ENCODE results near the gene KRTAP4-6.
"Not testable (repeated sequence)": the region's sequence is repeated elsewhere in the genome, so short reads cannot be mapped to it uniquely, and the experiment has no call there.

The KRTAP4-6 gene

DNA sequence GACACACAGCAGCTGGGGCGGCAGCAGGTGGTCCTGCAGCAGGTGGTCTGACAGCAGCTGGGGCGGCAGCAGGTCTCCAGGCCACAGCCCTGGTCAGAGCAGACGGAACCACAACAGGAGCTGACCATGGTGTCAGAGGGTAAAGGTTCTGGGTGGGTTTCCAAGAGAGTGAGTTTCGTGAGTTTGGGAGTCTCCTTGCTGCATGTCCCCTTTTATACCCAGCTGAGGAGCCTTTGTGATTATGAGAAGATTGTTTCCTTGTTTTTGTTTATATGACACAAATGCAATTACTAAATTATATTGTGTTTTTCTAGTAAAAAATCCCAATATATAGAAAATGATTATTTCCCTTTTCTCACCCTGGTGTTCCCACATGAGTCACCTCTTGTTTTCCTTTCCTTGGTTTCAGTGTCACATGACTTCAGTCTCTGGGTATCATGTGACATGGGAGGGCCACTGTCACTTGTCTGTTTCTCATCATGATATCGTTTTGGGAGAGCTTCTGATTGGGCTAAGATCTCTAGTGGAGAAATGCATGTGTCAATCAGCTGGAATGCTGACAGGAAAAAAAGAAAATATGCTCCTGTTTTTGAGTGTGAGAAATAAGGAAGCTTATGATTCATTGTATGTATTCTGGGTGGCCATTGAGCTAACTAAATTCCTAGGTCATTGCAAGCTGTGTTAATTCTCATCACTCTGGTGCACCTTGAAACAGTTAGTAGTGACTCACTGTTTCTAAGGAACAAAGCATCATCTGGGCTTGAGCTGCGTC is at the start of gene KRTAP4-6:
Gene KRTAP4-6, minus strand, starts transcription at position 185 of the 772 bp plus-strand sequence. Its CDS starts 57 bp downstream, at position 128.
- DNase-seq (ENCODE audit: low read depth in 2 of 2), result peak; percentile 89 to 93

DNA sequence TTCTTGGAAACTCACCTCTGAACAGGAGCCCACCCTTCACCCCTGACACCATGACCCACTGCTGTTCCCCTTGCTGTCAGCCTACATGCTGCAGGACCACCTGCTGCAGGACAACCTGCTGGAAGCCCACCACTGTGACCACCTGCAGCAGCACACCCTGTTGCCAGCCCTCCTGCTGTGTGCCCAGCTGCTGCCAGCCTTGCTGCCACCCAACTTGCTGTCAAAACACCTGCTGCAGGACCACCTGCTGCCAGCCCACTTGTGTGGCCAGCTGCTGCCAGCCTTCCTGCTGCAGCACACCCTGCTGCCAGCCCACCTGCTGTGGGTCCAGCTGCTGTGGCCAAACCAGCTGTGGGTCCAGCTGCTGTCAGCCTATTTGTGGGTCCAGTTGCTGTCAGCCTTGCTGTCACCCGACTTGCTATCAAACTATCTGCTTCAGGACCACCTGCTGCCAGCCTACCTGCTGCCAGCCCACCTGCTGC is 49.5 kb upstream of the KRTAP4-6 start, which contains the start of gene KRTAP9-1:
Gene KRTAP9-1, plus strand, starts transcription at position 51 of the 482 bp plus-strand sequence. Its CDS starts 0 bp downstream, at position 51.
- DNase-seq (ENCODE audit: low read depth in 2 of 2), result not testable (repeated sequence)

DNA sequence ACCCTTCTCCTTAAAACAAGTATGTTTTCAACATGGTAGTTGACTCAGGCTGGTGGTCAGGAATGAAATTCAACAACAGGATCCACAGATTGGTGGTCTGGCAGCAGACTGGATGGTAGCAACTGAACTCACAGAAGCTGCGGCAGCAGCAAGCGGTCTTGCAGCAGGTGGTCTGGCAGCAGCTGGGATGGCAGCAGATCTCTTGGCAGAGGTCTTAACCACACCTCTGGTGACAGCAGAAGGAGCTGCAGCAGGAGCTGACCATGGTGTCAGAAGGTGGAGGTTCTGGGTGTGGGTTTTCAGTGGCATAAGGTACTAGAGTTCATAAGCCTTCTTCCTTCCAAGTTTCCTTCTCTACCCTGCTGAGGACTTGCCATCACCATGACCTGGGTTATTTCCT is 46.5 kb upstream of the KRTAP4-6 start:
- no peak for DNase-seq (ENCODE audit: low read depth in 2 of 2)

DNA sequence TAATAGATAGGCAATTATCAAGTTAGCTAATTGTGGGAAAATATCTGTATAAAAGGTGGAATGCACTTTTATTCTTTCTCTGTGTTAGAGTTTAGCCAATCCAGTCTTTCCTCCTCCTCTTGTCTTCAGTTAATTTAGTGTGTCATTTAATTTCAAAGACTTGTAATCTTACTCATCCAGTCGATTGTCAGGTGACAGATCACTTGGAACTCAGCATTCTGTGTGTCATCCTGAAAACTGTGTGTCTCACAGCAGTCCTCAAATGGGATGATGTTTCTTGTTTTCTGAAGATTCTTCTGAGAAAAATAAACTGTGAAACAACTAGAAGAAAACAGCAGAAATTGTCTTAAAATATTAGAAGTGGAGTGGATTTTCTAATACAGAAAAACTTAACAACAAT is 44.7 kb upstream of the KRTAP4-6 start:
- DNase-seq (ENCODE audit: low read depth in 2 of 2), result no peak

DNA sequence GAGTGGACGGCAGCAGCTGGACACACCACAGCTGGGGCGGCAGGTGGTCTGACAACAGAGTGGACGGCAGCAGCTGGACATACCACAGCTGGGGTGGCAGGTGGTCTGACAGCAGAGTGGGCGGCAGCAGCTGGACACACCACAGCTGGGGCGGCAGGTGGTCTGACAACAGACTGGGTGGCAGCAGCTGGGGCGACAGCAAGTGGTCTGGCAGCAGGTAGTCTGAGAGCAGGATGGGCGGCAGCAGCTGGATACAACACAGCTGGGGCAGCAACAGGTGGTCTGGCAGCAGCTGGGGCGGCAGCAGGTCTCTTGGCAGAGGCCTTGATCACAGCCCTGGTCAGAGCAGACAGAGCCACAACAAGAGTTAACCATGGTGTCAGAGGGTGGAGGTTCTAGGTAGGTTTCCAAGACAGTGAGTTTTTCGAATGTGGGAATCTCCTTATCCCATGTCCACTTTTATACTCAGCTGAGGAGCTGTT is 44.2 kb upstream of the KRTAP4-6 start, which contains the start of gene KRTAP4-1:
Gene KRTAP4-1, minus strand, starts transcription at position 432 of the 482 bp plus-strand sequence. Its CDS starts 57 bp downstream, at position 375.
- no peak for DNase-seq (ENCODE audit: low read depth in 2 of 2)

DNA sequence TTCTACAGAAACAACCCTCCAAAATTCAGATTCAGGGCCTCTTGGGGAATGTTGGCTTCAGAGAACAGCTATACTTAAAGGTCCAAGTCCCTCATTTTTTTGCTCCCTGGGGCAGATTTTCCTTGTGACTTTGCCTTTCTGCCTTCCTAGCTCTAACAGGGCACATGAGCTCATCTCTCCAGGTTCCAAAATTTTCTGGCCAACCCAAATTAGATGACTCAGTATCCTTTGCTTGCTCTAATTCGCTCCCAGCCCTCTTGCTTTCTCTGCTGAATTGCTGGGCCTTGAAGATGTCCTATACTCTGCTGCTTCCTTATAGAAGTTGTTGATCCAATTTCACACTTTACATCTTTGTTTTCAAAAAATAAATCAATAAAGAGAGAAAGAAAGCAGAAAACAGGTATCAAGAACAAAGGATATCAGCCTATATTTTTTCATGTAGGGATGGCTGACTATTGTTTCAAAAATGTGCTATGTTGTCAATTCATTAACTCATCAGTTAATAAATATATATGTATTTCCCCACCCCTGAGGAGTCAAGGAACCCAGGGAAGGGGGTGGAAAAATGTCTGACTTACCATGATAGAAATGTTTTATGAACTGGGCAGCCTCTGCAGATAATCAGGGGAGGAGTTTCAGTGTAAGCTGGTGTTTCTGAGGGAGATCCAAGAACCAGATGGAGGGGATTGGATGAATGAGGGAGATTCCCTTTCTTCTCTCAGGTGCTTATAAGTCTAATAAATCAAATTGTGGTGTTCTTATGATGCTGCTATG is 38.7 kb upstream of the KRTAP4-6 start:
- DNase-seq (ENCODE audit: low read depth in 2 of 2), result peak in 1 of 2 experiments; percentile 6

DNA sequence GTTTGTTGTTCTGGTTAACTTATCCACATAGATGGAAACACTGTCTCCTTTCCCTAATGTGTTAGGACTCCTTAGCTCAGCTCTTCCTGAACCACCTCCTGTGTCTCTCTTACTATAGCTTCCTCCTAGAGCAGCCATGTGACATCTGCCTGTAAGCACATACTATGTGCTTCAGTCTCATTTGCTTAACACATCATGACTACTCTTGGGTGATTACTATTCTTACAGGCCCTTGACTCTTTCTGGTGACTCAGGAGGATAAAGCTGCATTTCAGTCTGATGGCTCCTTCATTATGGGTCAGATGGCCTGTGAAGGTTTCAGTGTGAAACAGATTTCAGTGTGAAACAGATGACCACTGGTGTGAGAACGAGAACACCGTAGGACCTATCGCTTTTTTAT is 38.0 kb upstream of the KRTAP4-6 start:
- DNase-seq (ENCODE audit: low read depth in 2 of 2), result no peak

DNA sequence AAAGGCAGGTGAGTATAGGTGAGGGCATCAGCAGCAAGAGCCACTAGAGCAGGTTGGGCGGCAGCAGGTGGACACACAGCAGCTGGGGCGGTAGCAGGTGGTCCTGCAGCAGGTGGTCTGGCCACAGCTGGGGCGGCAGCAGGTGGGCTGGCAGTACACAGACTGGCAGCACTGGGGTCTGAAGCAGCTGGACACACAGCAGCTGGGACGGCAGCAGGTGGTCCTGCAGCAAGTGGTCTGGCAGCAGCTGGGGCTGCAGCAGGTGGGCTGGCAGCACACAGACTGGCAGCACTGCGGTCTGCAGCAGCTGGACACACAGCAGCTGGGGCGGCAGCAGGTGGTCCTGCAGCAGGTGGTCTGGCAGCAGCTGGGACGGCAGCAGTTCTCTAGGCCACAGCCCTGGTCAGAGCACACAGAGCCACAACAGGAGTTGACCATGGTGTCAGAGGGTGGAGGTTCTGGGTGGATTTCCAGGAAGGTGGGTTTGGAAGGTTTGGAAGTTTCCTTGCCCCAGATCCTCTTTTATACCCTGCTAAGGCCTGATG is 37.5 kb upstream of the KRTAP4-6 start, which contains the start of gene KRTAP4-2:
Gene KRTAP4-2, minus strand, starts transcription at position 495 of the 545 bp plus-strand sequence. Its CDS starts 57 bp downstream, at position 438.
- no peak for DNase-seq (ENCODE audit: low read depth in 2 of 2)

DNA sequence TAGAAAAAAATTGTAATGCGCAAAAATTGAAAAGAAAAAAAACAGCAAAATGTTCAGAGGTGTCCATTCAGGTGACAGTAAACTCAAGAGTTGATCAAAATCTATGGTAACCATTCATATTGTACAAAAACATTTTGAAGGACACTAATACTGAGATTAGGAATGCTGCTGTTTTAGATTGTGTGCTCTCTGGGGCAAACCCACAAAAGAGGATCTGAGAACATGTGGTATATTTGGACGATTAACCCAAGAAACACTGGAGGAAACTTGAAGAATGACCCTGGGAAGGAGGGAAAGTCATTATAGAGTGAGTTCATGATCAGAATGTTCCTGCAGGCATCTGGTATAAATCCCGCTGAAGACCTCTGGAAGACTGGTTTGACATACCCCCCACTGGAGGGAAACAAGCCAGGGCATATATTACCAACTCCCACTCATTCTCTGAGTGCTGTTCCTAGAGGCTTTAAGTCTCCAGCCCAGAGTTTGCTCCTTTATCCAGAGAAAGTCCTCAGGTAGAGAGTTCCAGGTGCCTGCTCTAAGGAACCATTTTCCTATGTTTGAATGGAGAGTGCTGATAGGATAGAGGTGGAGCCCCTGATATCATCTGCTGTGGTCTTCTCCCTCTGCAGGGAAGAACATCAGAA is 36.5 kb upstream of the KRTAP4-6 start:
- DNase-seq (ENCODE audit: low read depth in 2 of 2), result no peak

DNA sequence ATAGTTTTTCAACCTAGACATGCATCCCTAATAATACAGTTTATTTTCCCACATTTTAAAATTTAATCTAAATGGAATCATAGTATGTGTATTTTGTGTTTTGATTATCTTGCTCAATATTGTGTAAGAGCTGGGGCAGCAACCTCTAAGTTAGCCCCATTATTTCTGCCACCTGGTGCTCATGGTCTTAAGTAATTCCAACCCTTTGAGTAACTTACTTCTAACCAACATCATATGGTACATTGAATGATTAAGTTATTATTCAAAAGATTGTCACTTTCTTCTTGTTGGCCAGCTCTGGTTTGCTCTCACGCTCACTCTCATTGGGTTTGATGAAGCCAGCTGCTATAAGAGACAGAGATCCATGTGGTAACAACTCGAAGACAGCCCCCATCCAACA is 31.5 kb upstream of the KRTAP4-6 start:
- DNase-seq (ENCODE audit: low read depth in 2 of 2), result peak; percentile 12 to 18

DNA sequence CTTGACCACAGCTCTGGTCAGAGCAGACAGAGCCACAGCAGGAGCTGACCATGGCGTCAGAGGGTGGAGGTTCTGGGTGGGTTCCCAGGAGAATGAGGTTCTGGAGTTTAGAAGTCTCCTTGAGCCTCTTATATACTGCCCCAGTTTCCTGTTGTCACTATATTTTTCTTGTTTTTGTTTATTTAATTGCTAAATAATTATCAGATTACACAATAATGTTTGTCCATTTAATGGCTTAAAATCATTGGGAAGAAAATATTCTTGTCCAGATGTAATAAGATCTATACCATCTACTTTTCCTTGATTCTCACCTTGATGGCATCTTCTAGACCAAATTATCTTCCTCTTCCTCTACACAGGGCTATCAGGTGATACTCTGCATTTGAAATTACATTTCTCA is 27.8 kb upstream of the KRTAP4-6 start, which contains the start of gene KRTAP4-3:
Gene KRTAP4-3, minus strand, starts transcription at position 101 of the 400 bp plus-strand sequence. Its CDS starts 49 bp downstream, at position 52.
- no peak for DNase-seq (ENCODE audit: low read depth in 2 of 2)

DNA sequence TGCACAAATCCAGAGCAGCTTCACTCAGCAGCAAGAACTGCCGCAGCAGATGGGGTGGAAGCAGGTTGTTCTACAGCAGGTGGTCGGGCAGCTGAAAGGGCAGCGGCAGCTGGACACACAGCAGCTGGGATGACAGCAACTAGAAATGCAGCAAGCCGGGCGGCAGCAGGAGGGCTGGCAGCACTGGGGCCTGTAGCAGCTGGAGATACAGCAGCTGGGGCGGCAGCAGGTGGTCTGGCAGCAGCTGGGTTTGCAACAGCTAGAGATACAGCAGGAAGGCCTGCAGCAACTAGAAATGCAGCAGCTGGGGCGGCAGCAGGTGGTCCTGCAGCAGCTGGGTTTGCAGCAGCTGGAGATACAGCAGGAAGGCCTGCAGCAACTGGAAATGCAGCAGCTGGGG is 27.2 kb upstream of the KRTAP4-6 start:
- DNase-seq (ENCODE audit: low read depth in 2 of 2), result no peak

DNA sequence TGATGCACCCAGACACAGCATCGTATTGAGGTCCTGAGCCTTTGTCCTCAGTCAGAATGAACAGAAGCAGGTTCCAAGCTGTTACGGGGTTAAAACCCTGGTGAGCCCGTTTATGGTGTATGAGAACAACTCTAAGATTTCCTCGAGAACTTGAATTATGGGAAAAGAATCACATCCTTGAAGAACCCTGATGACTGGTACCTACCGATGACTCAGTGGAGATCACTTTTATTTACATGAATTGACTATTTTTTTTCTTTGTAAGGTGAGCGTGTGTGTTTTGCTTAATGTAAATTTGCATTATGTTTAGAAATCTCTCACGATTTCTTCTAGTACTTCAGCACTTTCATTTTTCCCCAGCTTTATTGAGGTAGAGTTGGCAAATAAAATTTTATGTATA is 23.5 kb upstream of the KRTAP4-6 start:
- no peak for DNase-seq (ENCODE audit: low read depth in 2 of 2)

DNA sequence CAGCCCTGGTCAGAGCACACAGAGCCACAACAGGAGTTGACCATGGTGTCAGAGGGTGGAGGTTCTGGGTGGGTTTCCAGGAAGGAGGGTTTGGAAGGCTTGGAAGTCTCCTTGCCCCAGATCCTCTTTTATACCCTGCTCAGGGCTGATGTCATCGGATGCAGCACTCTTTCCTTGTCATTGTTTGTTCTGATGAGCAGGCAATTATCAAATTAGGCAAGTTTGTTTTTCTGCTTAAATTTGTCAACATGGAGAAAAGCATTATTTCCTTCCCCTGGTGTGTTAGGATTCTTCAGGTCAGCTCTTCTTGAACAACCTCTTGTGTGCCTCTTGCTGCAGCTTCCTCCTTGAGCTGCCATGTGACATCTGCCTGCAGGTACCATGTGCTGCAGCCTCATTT is 20.3 kb upstream of the KRTAP4-6 start, which contains the start of gene KRTAP4-4:
Gene KRTAP4-4, minus strand, starts transcription at position 101 of the 400 bp plus-strand sequence. Its CDS starts 57 bp downstream, at position 44.
- DNase-seq (ENCODE audit: low read depth in 2 of 2), result no peak

DNA sequence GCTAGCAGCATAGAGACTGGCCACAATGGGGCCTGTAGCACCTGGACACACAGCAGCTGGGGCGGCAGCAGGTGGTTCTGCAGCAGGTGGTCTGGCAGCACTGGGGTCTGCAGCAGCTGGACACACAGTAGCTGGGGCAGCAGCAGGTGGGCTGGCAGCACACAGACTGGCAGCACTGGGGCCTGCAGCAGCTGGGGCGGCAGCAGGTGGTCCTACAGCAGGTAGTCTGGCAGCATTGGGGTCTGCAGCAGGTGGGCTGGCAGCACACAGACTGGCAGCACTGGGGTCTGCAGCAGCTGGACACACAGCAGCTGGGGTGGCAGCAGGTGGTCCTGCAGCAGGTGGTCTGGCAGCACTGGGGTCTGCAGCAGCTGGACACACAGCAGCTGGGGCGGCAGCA is 19.8 kb upstream of the KRTAP4-6 start:
- not testable (repeated sequence) for DNase-seq (ENCODE audit: low read depth in 2 of 2)

DNA sequence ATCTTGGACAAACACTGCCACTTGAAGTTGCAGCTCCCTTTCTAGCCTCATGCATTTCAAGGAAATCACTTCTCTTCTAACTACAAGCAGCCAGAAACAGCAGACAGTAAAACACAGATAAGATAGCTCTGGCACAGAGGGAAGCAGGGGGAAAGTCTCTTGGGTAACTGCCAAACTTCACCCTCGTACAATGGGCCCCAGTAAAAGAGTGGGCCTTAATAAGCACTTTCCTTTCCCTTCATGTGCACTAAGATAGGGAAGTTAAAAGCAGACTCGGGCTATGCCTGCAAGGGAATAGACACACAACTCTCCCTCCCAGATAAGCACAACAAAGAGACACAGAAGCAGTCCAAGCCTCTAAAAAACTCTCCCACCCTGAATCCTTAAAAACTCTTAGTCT is 13.5 kb upstream of the KRTAP4-6 start:
- DNase-seq (ENCODE audit: low read depth in 2 of 2), result no peak

DNA sequence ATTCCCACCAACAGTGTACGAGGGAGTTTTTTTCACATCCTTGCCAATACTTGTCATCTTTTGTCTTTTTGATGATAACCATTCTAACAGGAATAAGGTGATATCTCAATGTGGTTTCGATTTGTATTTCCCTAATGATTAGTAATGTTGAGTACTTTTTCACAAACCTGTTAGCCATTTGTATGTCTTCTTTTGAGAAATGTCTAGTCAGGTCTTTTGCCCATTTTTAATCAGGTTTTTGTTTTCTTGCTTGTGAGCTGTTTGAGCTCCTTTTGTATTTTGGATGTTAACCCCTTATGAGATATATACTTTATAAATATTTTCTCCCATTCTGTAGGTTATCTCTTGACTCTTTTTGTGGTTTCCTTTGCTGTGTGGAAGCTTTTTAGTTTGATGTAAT is 11.2 kb upstream of the KRTAP4-6 start:
- DNase-seq (ENCODE audit: low read depth in 2 of 2), result no peak

DNA sequence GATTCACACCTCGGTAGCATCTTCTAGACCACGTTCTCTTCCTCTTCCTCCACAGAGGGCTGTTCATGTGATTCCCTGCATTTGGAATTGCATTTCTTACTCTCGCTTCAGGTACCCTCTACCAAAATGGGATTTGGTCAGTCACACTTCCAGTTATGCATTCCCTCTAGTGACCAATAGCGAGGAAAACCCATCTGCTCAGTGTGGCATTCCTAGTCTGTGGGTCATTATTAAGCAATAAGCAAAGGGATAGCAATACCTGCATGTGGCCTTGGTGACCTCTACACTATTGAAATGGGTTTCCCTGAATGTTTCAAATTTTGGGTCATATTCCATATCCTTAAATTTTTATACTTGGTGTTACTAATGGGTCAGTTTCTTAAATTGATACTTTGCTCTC is 9.7 kb upstream of the KRTAP4-6 start:
- DNase-seq (ENCODE audit: low read depth in 2 of 2), result no peak

DNA sequence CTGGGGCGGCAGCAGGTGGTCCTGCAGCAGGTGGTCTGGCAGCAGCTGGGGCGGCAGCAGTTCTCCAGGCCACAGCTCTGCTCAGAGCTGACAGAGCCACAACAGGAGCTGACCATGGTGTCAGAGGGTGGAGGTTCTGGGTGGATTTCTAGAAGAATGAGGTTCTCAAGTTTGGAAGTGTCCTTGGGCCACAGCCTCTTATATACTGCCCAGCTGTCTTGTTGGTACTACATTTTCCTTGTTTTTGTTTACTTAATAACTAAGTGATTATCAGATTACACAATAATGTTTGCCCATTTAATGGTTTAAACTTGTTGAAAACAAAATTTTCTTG is 9.3 kb upstream of the KRTAP4-6 start, which contains the start of gene KRTAP4-5:
Gene KRTAP4-5, minus strand, starts transcription at position 174 of the 334 bp plus-strand sequence. Its CDS starts 58 bp downstream, at position 116.
- DNase-seq (ENCODE audit: low read depth in 2 of 2), result no peak

DNA sequence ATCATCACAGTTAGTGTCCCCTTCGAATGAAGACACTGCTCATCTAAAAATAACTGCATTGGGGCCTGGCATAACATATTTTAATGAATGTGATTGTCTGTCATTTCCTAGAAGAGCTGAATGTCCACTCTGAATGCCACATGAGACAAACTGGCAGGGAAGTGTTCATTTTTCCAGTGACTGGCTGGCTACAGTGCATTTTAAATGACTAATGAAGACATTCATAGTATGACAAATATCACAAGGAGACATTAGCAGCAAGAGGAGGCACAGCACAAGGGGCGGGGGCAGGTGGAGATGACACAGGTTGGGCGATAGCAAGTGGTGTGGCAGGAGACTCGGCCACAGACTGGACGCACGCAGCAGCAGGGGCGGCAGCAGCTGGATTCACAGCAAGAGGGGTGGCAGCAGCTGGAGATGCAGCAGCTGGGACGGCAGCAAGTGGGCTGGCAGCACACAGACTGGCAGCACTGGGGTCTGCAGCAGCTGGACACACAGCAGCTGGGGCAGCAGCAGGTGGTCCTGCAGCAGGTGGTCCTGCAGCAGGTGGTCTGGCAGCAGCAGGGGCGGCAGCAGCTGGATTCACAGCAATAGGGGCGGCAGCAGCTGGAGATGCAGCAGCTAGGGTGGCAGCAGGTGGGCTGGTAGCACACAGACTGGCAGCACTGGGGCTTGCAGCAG is 8.8 kb upstream of the KRTAP4-6 start:
- not testable (repeated sequence) for DNase-seq (ENCODE audit: low read depth in 2 of 2)
